Endothelial cell of umbilical vein (primary cell): ENCODE data around the gene ALOX5AP. TPM values are rescaled to one million over a fixed set of nuclear protein-coding genes. Genes with fewer than 3 reads are reported as not detected.

Source experiments
- BruUV-seq: library from RNA; stranded (reverse); fragments of 400-500 nt; replicated peaks from 2 replicates; lab custom pipeline; 2021; lab: Mats Ljungman, UMichigan
- CTCF ChIA-PET: fragments of 300-600, 350-600 bp; sonication (Branson Sonifier 250); formaldehyde crosslinking; loops from one replicate; lab custom pipeline; 2021; ENCODE audit warnings: antibody characterized with exemption, inconsistent platforms; lab: Charles Lee
- POLR2A ChIA-PET: fragments of 300-600, 350-600 bp; sonication (Branson Sonifier 250); formaldehyde crosslinking; loops from one replicate; lab custom pipeline; 2021; ENCODE audit warnings: antibody characterized with exemption, inconsistent platforms; lab: Charles Lee
- DNase-seq: peaks from one replicate; pipeline ENCODE4 v3.0.0-alpha.2; 2011; ENCODE audit warnings: low read depth, low spot score
- FAIRE-seq: peaks from 2 replicates; lab custom pipeline; 2011; peaks lifted over from hg19 to GRCh38; lab: Jason Lieb, UNC
- H2AFZ ChIP-seq: 2 replicates; pipeline ENCODE4 v1.6.0; 2012; ENCODE audit warnings: low read depth, low read length, control low read depth, inconsistent platforms
- H3K27ac ChIP-seq: 2 replicates; pipeline ENCODE4 v1.5.1; 2011; ENCODE audit warnings: low read depth, mild to moderate bottlenecking, control low read depth, low read length, moderate library complexity; ENCODE audit not compliant: insufficient read depth
- H3K27me3 ChIP-seq, 2 experiments: 2 replicates each; pipeline versions ENCODE4 v1.6.0 to v1.6.1; 2011; ENCODE audit warnings: low read length in 2 of 2, mixed read lengths in 1 of 2; ENCODE audit not compliant: control insufficient read depth in 2 of 2, insufficient read depth in 2 of 2
- H3K36me3 ChIP-seq, 2 experiments: 2 replicates in 1 of 2; 3 replicates in 1 of 2; pipeline ENCODE4 v1.5.1; 2011; ENCODE audit warnings: low read length in 2 of 2, mild to moderate bottlenecking in 1 of 2, moderate library complexity in 1 of 2; ENCODE audit not compliant: control insufficient read depth in 2 of 2, insufficient read depth in 2 of 2; ENCODE audit errors: extremely low read depth in 1 of 2
- H3K4me1 ChIP-seq: 3 replicates; pipeline ENCODE4 v1.5.1; 2011; ENCODE audit warnings: mild to moderate bottlenecking, low read length; ENCODE audit not compliant: control insufficient read depth, insufficient read depth; ENCODE audit errors: extremely low read depth
- H3K4me2 ChIP-seq: 2 replicates; pipeline ENCODE4 v1.6.1; 2011; ENCODE audit warnings: low read length, control low read depth, mixed read lengths; ENCODE audit not compliant: insufficient read depth
- H3K4me3 ChIP-seq, 3 experiments: fragments of 200-600 bp in 1 of 3; sonication (generic), shearing (Covaris generic) in 1 of 3; replicated peaks in 1 of 3; 2 replicates each; pipeline ENCODE4 v1.5.1; 2011 to 2016; ENCODE audit warnings: control low read depth in 3 of 3, low read length in 3 of 3, mild to moderate bottlenecking in 2 of 3, inconsistent platforms in 1 of 3, low read depth in 1 of 3, moderate library complexity in 1 of 3; ENCODE audit not compliant: insufficient read depth in 1 of 3
- H3K79me2 ChIP-seq: 2 replicates; pipeline ENCODE4 v1.6.0; 2012; ENCODE audit warnings: low read length, inconsistent platforms; ENCODE audit not compliant: control insufficient read depth, insufficient read depth
- H3K9ac ChIP-seq: replicated peaks from 2 replicates; pipeline ENCODE3; 2011; ENCODE audit warnings: low read length, control low read depth; ENCODE audit not compliant: insufficient read depth; ENCODE audit errors: extremely low read depth
- H3K9me1 ChIP-seq: replicated peaks from 3 replicates; pipeline ENCODE4 v1.6.0; 2011; ENCODE audit warnings: mild to moderate bottlenecking, low read length; ENCODE audit not compliant: control insufficient read depth, insufficient read depth; ENCODE audit errors: extremely low read depth
- H3K9me3 ChIP-seq: replicated peaks from 2 replicates; pipeline ENCODE4 v1.5.1; 2012; ENCODE audit warnings: low read length, inconsistent platforms; ENCODE audit not compliant: control insufficient read depth, insufficient read depth
- H4K20me1 ChIP-seq: replicated peaks from 2 replicates; pipeline ENCODE3; 2011; ENCODE audit warnings: mild to moderate bottlenecking, low read length; ENCODE audit not compliant: control insufficient read depth, insufficient read depth; ENCODE audit errors: extremely low read depth
- EZH2 ChIP-seq: IDR thresholded peaks from 2 replicates; pipeline ENCODE4 v1.6.1; 2012; ENCODE audit warnings: borderline replicate concordance, low read depth, mild to moderate bottlenecking, moderate library complexity, low read length, inconsistent platforms; ENCODE audit not compliant: severe bottlenecking
- FOS ChIP-seq: IDR thresholded peaks from 2 replicates; pipeline ENCODE4 v1.6.1; 2011; ENCODE audit warnings: mild to moderate bottlenecking, low read length, moderate library complexity, borderline replicate concordance; ENCODE audit not compliant: insufficient read depth
- GATA2 ChIP-seq: IDR thresholded peaks from 2 replicates; pipeline ENCODE4 v1.7.0; 2011; ENCODE audit warnings: low read depth, mild to moderate bottlenecking, moderate library complexity, mixed read lengths, low read length; ENCODE audit not compliant: insufficient read length, insufficient read depth
- JUN ChIP-seq: IDR thresholded peaks from 2 replicates; pipeline ENCODE4 v1.6.1; 2011; ENCODE audit warnings: borderline replicate concordance, low read depth; ENCODE audit not compliant: insufficient read length, insufficient read depth
- MYC ChIP-seq: IDR thresholded peaks from one replicate; pipeline ENCODE4 v1.6.1; 2011; ENCODE audit warnings: mild to moderate bottlenecking, low read depth, low read length
- POLR2A ChIP-seq: IDR thresholded peaks from 2 replicates; pipeline ENCODE4 v1.6.1; 2012; ENCODE audit warnings: low read depth, mild to moderate bottlenecking, control low read depth, low read length
- POLR2AphosphoS5 ChIP-seq: IDR thresholded peaks from 2 replicates; pipeline ENCODE4 v1.6.1; 2012; ENCODE audit warnings: low read depth, mild to moderate bottlenecking, control low read depth, low read length, moderate library complexity; ENCODE audit not compliant: insufficient read depth
- dilution Hi-C: fragments of 300-500 bp; cut with MboI; formaldehyde crosslinking; loops from one replicate; pipeline ENCODE4 v1.15.0; 2019; ENCODE audit warnings: low sequenced_read_pairs; ENCODE audit not compliant: extremely low pct_ligation_motif_present
- intact Hi-C: fragments of 100-400 bp; cut with micrococcal nuclease; formaldehyde crosslinking; loops from one replicate; pipeline ENCODE4 v1.10.0; 2022
- polyA plus RNA-seq, 4 experiments: library from polyadenylated mRNA; depleted of rRNA in 3 of 4; stranded (reverse) in 3 of 4; unstranded in 1 of 4; fragments of >200 nt; gene quantifications; 2 replicates each; pipeline versions ENCODE4 v1.2.1 to v1.2.3, GENCODE V29; 2011 to 2012; ENCODE audit warnings: missing spikeins in 1 of 4
- total RNA-seq: library from RNA; stranded (reverse); gene quantifications from 2 replicates; pipeline ENCODE4 v1.2.3, GENCODE V29; 2021
- TF ChIP-seq, protein P1 (sequence below), 2 donors: IDR thresholded peaks; 1 replicate in 1 of 2; 2 replicates in 1 of 2; pipeline ENCODE4 v1.5.1; 2011; ENCODE audit warnings: low read length in 2 of 2, mild to moderate bottlenecking in 2 of 2, moderate library complexity in 2 of 2, control low read depth in 1 of 2, inconsistent platforms in 1 of 2, low read depth in 1 of 2; ENCODE audit not compliant: insufficient read depth in 1 of 2; ENCODE audit errors: extremely low read depth in 1 of 2
- TF ChIP-seq, protein P2 (sequence below): IDR thresholded peaks from 2 replicates; pipeline ENCODE4 v1.6.1; 2011; ENCODE audit not compliant: insufficient read depth, insufficient read length

Gene ALOX5AP
- total and polyA plus RNA-seq, 2 donors (not counting 3 experiments of a cell fraction or from before 2014, with no cell fraction given) = 1.8 TPM; not detected in 1

DNA sequence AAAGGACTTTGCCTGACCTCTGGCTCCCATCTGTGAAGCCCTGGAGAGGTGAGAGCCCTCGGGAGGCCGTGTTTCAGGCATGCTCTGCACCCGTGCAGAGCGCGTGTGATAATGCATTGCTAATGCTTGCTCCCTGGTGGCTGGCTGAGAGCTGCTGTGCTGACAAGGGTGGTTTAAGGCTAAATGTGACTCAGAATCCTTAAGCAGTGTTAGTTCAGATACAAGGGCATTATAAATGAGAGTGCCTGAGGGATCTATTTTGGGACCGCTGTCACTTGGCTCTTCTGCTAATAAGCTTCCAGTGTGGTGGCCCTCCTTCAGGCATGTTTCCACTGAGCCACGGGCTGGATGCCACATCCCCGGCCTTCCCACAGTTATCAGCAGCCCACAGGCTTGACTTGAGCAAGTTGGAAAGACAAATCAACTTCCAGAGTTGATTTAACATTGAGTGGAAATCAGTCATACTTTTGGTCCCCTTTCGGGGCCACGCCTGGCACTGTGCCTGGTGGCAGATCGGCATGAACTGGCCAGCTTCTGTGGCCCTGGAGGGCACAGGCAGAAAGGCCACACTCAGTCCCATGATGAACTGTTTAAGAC, 17.0 kb downstream of the ALOX5AP start:
- POLR2A ChIA-PET = interaction anchor here (0.6 kb wide), 1 partner anchor 246 kb away, joined by 4 read pairs; no protein-coding TSS in a partner anchor
- TF ChIP-seq JUN (no peak), EZH2 (no peak), MYC (no peak), FOS (no peak), POLR2A (no peak), GATA2 (no peak), POLR2AphosphoS5 (no peak)
- TF ChIP-seq, protein P1, sequence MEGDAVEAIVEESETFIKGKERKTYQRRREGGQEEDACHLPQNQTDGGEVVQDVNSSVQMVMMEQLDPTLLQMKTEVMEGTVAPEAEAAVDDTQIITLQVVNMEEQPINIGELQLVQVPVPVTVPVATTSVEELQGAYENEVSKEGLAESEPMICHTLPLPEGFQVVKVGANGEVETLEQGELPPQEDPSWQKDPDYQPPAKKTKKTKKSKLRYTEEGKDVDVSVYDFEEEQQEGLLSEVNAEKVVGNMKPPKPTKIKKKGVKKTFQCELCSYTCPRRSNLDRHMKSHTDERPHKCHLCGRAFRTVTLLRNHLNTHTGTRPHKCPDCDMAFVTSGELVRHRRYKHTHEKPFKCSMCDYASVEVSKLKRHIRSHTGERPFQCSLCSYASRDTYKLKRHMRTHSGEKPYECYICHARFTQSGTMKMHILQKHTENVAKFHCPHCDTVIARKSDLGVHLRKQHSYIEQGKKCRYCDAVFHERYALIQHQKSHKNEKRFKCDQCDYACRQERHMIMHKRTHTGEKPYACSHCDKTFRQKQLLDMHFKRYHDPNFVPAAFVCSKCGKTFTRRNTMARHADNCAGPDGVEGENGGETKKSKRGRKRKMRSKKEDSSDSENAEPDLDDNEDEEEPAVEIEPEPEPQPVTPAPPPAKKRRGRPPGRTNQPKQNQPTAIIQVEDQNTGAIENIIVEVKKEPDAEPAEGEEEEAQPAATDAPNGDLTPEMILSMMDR (IDR thresholded peaks at IDR 0.05; ENCODE audit: extremely low read depth in 1 of 2, insufficient read depth in 1 of 2, low read depth in 1 of 2, low read length in 2 of 2) = no peak
- TF ChIP-seq, protein P2, sequence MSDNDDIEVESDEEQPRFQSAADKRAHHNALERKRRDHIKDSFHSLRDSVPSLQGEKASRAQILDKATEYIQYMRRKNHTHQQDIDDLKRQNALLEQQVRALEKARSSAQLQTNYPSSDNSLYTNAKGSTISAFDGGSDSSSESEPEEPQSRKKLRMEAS = no peak
- no peaks in the 10 kb centered on the region for H3K36me3 ChIP-seq
- no peaks in the 10 kb centered on the region for H3K4me1 ChIP-seq
- BruUV-seq = no TSS peak
- FAIRE-seq (no peak), DNase-seq (no peak)
- no peaks in the 10 kb centered on the region for H3K9me3 ChIP-seq
- peaks cover 0 to 2% of the 10 kb centered on the region in 2 experiments for H3K27me3 ChIP-seq
- no peak overlapping the region for H3K4me2 ChIP-seq
- H3K4me3 ChIP-seq = no peak overlapping the region
- H3K9me1 ChIP-seq = no peaks in the 10 kb centered on the region
- no peaks in the 10 kb centered on the region for H3K79me2 ChIP-seq
- intact Hi-C loops = no loop called here
- H3K27ac ChIP-seq = no peak overlapping the region
- H2AFZ ChIP-seq = no peak overlapping the region
- dilution Hi-C loops = no loop called here
- no peaks in the 10 kb centered on the region for H4K20me1 ChIP-seq
- H3K9ac ChIP-seq = no peak overlapping the region
- CTCF ChIA-PET = interaction anchor here (1.8 to 2.3 kb wide), 3 partner anchors 12 to 40 kb away, joined by 6 read pairs; no protein-coding TSS in a partner anchor
